HK-2 (cell line): ENCODE measurements around the gene CHRM5.
"Not testable (repeated sequence)": the region's sequence is repeated elsewhere in the genome, so short reads cannot be mapped to it uniquely, and the experiment has no call there.

ENCODE experiments used
- DNase-seq: peaks from one replicate; pipeline ENCODE4 v3.0.0-alpha.2; 2018; ENCODE audit not compliant: unreplicated experiment

Gene CHRM5

GRCh38 chr15:33988384-33988783 is 20.1 kb downstream of the CHRM5 start:
- DNase-seq = no peak

GRCh38 chr15:33994005-33994615 is 25.8 kb downstream of the CHRM5 start:
- DNase-seq = no peak

- not testable (repeated sequence) for DNase-seq
These were observed 27.4 kb downstream of the CHRM5 start for GRCh38 chr15:33995666-33996065.

GRCh38 chr15:34001536-34001935 is 33.2 kb downstream of the CHRM5 start:
- DNase-seq = no peak

- no peak for DNase-seq
These were observed 38.1 kb downstream of the CHRM5 start for GRCh38 chr15:34006381-34006780.

GRCh38 chr15:34009656-34010055 is 41.4 kb downstream of the CHRM5 start:
- no peak for DNase-seq

GRCh38 chr15:34010921-34011320 is 42.6 kb downstream of the CHRM5 start:
- DNase-seq = no peak

GRCh38 chr15:34011481-34011880 is 43.2 kb downstream of the CHRM5 start:
- no peak for DNase-seq

- DNase-seq = no peak
These were observed 44.2 kb downstream of the CHRM5 start for GRCh38 chr15:34012461-34013028.

GRCh38 chr15:34013746-34014145 is 45.4 kb downstream of the CHRM5 start:
- DNase-seq = no peak

GRCh38 chr15:34014556-34014955 is 46.3 kb downstream of the CHRM5 start:
- DNase-seq = peak; percentile 12

GRCh38 chr15:34018021-34018645 is 49.8 kb downstream of the CHRM5 start:
- no peak for DNase-seq

- DNase-seq = not testable (repeated sequence)
These were observed 50.4 kb downstream of the CHRM5 start for GRCh38 chr15:34018738-34019137.

GRCh38 chr15:34019369-34019990 is 51.2 kb downstream of the CHRM5 start:
- DNase-seq = no peak

- DNase-seq = no peak
These were observed 55.6 kb downstream of the CHRM5 start for GRCh38 chr15:34023907-34024306.

- no peak for DNase-seq
These were observed 57.0 kb downstream of the CHRM5 start for GRCh38 chr15:34025252-34025651.

- DNase-seq = no peak
These were observed 59.3 kb downstream of the CHRM5 start for GRCh38 chr15:34027606-34028005.

GRCh38 chr15:34031987-34032760 is 63.9 kb downstream of the CHRM5 start:
- DNase-seq = no peak

GRCh38 chr15:34038023-34038870 is 70.0 kb downstream of the CHRM5 start:
- peak; percentile 71 for DNase-seq

GRCh38 chr15:34038871-34039789 is 70.8 kb downstream of the CHRM5 start, which contains the start of gene AVEN:
TSS of gene AVEN (minus strand) at chr15:34039204. CDS start at chr15:34039046, 158 bp downstream.
- DNase-seq = peak; percentile 54
